HEK293T (cell line): ENCODE data around the gene RAB32.

Experiments
- ARNT ChIP-seq: fragments of 450-650 bp; IDR thresholded peaks from 2 replicates; pipeline ENCODE4 v1.6.1; 2017; ENCODE audit warnings: mild to moderate bottlenecking
- BHLHE40 ChIP-seq: fragments of 450-650 bp; IDR thresholded peaks from 2 replicates; pipeline ENCODE4 v1.6.1; 2016; ENCODE audit warnings: mild to moderate bottlenecking, moderate library complexity, borderline replicate concordance
- CTBP1 ChIP-seq: fragments of 450-650 bp; IDR thresholded peaks from 2 replicates; pipeline ENCODE4 v1.6.1; 2016; ENCODE audit warnings: borderline replicate concordance
- ELF4 ChIP-seq: fragments of 450-650 bp; IDR thresholded peaks from 2 replicates; pipeline ENCODE4 v1.6.1; 2017; ENCODE audit warnings: antibody characterized with exemption
- FOXA1 ChIP-seq: fragments of 450-650 bp; IDR thresholded peaks from 2 replicates; pipeline ENCODE4 v1.6.1; 2016; ENCODE audit warnings: mild to moderate bottlenecking
- FOXK2 ChIP-seq: fragments of 450-650 bp; IDR thresholded peaks from 2 replicates; pipeline ENCODE4 v1.6.1; 2016; ENCODE audit warnings: mild to moderate bottlenecking
- FOXM1 ChIP-seq: fragments of 450-650 bp; IDR thresholded peaks from 2 replicates; pipeline ENCODE4 v1.6.1; 2017; ENCODE audit warnings: mild to moderate bottlenecking, borderline replicate concordance
- HDGF ChIP-seq: fragments of 450-650 bp; IDR thresholded peaks from 2 replicates; pipeline ENCODE4 v1.6.1; 2017; ENCODE audit warnings: antibody characterized with exemption, borderline replicate concordance
- SP1 ChIP-seq: fragments of 450-650 bp; IDR thresholded peaks from 2 replicates; pipeline ENCODE4 v1.6.1; 2017
- SUZ12 ChIP-seq: fragments of 450-650 bp; IDR thresholded peaks from 2 replicates; pipeline ENCODE4 v1.6.1; 2016; ENCODE audit warnings: mild to moderate bottlenecking
- TARDBP ChIP-seq: fragments of 450-650 bp; IDR thresholded peaks from 2 replicates; pipeline ENCODE4 v1.6.1; 2016
- TF ChIP-seq, protein P1 (sequence below): fragments of 450-650 bp; IDR thresholded peaks from 2 replicates; pipeline ENCODE4 v1.6.1; 2016

- TF ChIP-seq TARDBP (no peak), SUZ12 (no peak), BHLHE40 (no peak), SP1 (no peak), ARNT (no peak), FOXM1 (no peak), ELF4 (no peak), HDGF (no peak), FOXK2 (no peak), CTBP1 (no peak), FOXA1 (no peak)
- TF ChIP-seq, protein P1, sequence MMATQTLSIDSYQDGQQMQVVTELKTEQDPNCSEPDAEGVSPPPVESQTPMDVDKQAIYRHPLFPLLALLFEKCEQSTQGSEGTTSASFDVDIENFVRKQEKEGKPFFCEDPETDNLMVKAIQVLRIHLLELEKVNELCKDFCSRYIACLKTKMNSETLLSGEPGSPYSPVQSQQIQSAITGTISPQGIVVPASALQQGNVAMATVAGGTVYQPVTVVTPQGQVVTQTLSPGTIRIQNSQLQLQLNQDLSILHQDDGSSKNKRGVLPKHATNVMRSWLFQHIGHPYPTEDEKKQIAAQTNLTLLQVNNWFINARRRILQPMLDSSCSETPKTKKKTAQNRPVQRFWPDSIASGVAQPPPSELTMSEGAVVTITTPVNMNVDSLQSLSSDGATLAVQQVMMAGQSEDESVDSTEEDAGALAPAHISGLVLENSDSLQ, result no peak
Measured at GRCh38 chr6:146592451-146592850, 48.8 kb downstream of the RAB32 start.
